ENCODE results near the gene RNF130. TPM values are rescaled to one million over a fixed set of nuclear protein-coding genes. Genes with fewer than 3 reads are reported as not detected.

RNF130 gene
- total RNA-seq, 1 donor from 2014 or later: 7.7 TPM

DNA sequence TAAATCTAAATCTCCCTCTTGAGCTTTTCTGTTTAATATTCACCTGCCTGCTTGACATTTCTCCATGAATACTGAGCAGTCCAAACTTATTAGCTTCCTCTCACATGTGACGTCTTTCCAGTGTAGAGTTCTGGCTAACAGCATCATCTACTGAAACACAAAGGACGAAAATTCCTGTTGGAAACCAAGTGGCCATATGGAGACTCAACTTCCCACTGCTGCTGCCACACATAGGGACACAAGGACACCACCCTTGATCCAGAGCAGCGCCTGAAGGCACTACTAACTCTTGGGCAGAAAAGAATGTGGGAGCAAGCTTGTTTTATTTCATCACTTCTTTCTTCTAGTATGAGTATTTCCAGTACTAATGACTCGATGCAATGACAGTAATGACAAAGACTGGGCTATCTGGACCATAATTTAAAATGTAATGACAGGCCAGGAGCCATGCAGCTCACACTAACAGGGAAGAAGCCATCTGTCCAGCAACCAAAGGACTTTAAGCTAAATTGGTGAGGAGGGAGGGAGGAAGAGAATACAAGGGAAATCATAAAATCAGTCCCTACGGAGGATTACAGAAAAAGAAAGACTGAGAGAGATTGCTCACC lies 19.2 kb downstream of the RNF130 start:
- DNase-seq (ENCODE audit: low spot score): no peak
- no peaks in the 10 kb centered on the region for H3K4me1 Mint-ChIP-seq (ENCODE audit: low read depth)
- intact Hi-C loops (cut with micrococcal nuclease): no loop called here
- no peaks in the 10 kb centered on the region for H3K9me3 Mint-ChIP-seq
- H3K36me3 Mint-ChIP-seq (ENCODE audit: low read depth): no peaks in the 10 kb centered on the region
- no peaks in the 10 kb centered on the region for H3K27me3 Mint-ChIP-seq (ENCODE audit: insufficient read depth)
- H3K4me3 Mint-ChIP-seq: no peak overlapping the region
- H3K27ac Mint-ChIP-seq: no peak overlapping the region

DNA sequence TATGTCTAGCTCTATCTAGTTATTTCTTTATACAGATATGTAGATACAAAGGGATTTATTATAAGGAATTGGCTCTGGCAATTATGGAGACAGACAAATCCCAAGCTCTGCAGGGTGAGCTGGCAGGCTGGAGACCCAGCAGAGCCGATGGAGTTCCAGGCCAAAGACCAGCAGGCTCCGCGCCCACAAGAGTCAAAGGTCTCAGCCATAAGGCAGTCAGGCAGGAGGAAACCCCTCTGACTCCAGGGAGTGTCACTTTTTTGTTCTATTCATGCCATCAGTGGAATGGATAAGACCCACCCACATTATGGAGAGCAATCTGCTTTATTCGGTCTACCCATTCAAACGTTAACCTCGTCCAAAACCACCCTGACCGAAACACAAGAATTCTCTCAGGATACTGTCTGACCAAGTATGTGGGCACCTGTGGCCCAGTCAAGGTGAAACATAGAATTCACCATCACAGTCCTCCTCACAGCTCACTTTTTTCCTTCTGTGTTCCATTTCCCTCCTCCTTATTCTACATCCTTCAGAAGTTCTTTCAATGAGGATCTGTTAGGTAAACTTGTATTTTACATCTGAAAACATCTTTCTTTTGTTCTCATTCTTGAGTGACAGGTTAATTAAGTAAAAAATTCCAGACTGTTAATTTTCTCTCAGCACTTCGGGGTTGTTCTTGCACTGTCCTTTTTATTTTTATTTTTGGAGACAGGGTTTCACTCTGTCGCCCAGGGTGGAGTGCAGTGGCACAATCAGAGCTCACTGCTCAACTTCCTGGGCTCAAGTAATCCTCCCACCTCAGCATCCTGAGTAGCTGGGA lies 21.2 kb downstream of the RNF130 start:
- intact Hi-C loops (cut with micrococcal nuclease): no loop called here
- H3K36me3 Mint-ChIP-seq (ENCODE audit: low read depth): no peaks in the 10 kb centered on the region
- no peaks in the 10 kb centered on the region for H3K27me3 Mint-ChIP-seq (ENCODE audit: insufficient read depth)
- DNase-seq (ENCODE audit: low spot score): no peak
- no peaks in the 10 kb centered on the region for H3K4me1 Mint-ChIP-seq (ENCODE audit: low read depth)
- H3K9me3 Mint-ChIP-seq: no peaks in the 10 kb centered on the region
- no peak overlapping the region for H3K27ac Mint-ChIP-seq
- H3K4me3 Mint-ChIP-seq: no peak overlapping the region

DNA sequence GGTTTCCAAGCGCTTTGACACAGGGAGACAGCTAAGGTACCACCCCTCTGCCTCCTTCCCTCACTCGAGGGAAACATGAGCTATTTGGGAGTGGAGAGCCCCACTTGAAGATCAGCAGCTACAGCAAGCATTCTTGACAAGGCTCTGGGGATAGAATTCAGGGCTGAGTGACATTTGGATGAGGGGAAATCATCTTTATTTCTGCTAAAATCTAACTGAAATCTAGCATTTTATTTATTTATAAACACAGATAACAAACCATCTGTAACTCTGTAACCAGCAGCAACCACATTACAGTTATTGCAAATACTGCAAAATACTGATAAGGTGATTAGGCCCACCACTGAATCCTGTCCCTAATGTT lies 22.4 kb downstream of the RNF130 start:
- H3K9me3 Mint-ChIP-seq: no peaks in the 10 kb centered on the region
- H3K4me3 Mint-ChIP-seq: no peak overlapping the region
- H3K4me1 Mint-ChIP-seq (ENCODE audit: low read depth): no peaks in the 10 kb centered on the region
- H3K27me3 Mint-ChIP-seq (ENCODE audit: insufficient read depth): no peaks in the 10 kb centered on the region
- intact Hi-C loops (cut with micrococcal nuclease): no loop called here
- no peak for DNase-seq (ENCODE audit: low spot score)
- no peak overlapping the region for H3K27ac Mint-ChIP-seq
- no peaks in the 10 kb centered on the region for H3K36me3 Mint-ChIP-seq (ENCODE audit: low read depth)

DNA sequence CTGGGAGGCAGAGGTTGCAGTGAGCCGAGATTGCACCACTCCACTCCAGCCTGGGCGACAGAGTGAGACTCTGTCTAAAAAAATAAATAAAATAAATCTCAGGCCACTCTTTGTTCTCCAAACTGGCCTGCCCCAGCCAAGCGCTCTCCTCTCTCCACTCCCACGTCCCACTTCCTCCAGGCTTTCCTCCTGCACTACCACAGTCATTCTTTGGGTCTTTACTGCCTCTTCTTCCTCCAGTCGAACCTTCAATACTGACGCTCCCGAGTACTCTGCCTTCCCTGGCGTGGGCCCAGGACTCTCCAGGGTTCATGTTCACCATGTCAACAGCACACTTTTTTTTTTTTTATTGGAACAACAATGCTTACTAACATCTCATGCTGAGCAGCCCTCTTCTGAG lies 23.9 kb downstream of the RNF130 start:
- intact Hi-C loops (cut with micrococcal nuclease): no loop called here
- no peaks in the 10 kb centered on the region for H3K4me1 Mint-ChIP-seq (ENCODE audit: low read depth)
- no peaks in the 10 kb centered on the region for H3K9me3 Mint-ChIP-seq
- no peak overlapping the region for H3K27ac Mint-ChIP-seq
- no peaks in the 10 kb centered on the region for H3K36me3 Mint-ChIP-seq (ENCODE audit: low read depth)
- no peaks in the 10 kb centered on the region for H3K27me3 Mint-ChIP-seq (ENCODE audit: insufficient read depth)
- DNase-seq (ENCODE audit: low spot score): no peak
- no peak overlapping the region for H3K4me3 Mint-ChIP-seq

DNA sequence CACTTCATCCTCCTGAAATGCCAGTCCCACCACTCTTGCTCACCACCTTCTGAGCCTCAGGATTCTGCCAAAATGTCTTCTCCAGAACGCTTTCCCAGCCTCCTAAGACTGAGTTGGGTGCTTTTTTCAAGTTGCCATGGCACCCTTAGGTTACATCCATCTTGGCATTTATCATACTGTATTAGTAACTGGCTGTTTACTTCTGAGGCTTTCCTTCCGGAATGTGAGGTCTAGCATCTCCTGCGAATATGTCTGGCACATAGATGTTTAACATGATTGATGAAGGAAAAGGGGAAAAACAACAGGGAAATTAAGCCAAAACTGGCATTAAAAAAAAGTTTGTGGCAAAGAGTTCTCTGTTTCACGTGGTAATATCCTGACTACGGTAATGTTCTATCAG lies 24.9 kb downstream of the RNF130 start:
- Mint-ChIP-seq H3K9me3 (no peaks in the 10 kb centered on the region), H3K4me3 (no peak overlapping the region), H3K4me1 (ENCODE audit: low read depth) (no peaks in the 10 kb centered on the region), H3K27ac (no peak overlapping the region), H3K36me3 (ENCODE audit: low read depth) (no peaks in the 10 kb centered on the region), H3K27me3 (ENCODE audit: insufficient read depth) (no peaks in the 10 kb centered on the region)
- intact Hi-C loops (cut with micrococcal nuclease): no loop called here
- no peak for DNase-seq (ENCODE audit: low spot score)

DNA sequence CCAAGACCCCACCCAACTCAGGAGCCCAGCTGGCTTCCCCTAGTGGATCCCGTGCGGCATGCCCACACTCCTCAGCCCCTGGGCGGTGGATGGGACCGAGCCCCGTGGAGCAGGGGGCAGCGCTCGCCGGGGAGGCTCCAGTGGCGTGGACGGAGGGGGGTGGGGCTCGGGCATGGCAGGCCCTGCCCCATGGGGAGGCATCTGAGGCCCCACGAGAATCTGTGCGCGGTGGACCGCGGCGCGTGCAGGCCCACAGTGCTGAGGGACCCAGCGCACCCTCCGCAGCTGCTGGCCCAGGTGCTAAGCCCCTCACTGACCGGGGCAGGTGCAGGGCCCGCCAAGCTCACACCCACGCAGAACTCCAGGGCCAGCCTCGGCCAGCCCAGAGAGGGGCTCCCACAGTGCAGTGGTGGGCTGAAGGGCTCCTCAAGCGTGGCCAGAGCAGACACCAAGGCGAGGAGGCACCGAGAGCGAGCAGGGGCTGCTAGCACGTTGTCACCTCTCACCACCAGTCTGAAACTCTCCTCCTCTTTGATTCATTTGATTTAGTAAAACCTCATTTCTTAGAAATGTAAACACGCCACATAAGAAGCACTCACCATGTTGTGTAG lies 25.6 kb downstream of the RNF130 start:
- Mint-ChIP-seq H3K9me3 (no peaks in the 10 kb centered on the region), H3K4me3 (no peak overlapping the region), H3K27ac (no peak overlapping the region), H3K36me3 (ENCODE audit: low read depth) (no peaks in the 10 kb centered on the region), H3K4me1 (ENCODE audit: low read depth) (no peaks in the 10 kb centered on the region), H3K27me3 (ENCODE audit: insufficient read depth) (no peaks in the 10 kb centered on the region)
- DNase-seq (ENCODE audit: low spot score): no peak
- intact Hi-C loops (cut with micrococcal nuclease): no loop called here

DNA sequence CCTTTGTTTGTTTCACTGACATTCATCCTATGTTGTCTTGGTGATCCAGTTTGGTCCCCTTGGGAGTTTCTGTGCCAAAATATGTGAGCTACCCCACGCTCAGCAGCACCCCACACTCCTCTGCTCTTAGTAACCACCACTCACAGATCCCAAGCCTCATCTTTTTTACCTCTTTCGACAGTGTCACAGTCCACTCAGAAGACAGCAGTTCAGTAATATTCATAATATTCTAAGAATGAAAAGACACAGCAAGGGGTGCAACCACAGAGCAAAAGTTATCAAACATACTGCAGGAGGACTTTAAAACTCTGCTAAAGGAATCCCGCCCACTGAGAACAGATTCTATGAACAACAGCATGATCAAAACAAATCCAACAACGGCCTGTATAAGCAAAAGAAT lies 28.2 kb downstream of the RNF130 start:
- no peaks in the 10 kb centered on the region for H3K4me1 Mint-ChIP-seq (ENCODE audit: low read depth)
- no peak overlapping the region for H3K4me3 Mint-ChIP-seq
- H3K9me3 Mint-ChIP-seq: no peaks in the 10 kb centered on the region
- H3K27me3 Mint-ChIP-seq (ENCODE audit: insufficient read depth): no peaks in the 10 kb centered on the region
- H3K36me3 Mint-ChIP-seq (ENCODE audit: low read depth): no peaks in the 10 kb centered on the region
- H3K27ac Mint-ChIP-seq: no peak overlapping the region
- intact Hi-C loops (cut with micrococcal nuclease): no loop called here
- DNase-seq (ENCODE audit: low spot score): no peak

DNA sequence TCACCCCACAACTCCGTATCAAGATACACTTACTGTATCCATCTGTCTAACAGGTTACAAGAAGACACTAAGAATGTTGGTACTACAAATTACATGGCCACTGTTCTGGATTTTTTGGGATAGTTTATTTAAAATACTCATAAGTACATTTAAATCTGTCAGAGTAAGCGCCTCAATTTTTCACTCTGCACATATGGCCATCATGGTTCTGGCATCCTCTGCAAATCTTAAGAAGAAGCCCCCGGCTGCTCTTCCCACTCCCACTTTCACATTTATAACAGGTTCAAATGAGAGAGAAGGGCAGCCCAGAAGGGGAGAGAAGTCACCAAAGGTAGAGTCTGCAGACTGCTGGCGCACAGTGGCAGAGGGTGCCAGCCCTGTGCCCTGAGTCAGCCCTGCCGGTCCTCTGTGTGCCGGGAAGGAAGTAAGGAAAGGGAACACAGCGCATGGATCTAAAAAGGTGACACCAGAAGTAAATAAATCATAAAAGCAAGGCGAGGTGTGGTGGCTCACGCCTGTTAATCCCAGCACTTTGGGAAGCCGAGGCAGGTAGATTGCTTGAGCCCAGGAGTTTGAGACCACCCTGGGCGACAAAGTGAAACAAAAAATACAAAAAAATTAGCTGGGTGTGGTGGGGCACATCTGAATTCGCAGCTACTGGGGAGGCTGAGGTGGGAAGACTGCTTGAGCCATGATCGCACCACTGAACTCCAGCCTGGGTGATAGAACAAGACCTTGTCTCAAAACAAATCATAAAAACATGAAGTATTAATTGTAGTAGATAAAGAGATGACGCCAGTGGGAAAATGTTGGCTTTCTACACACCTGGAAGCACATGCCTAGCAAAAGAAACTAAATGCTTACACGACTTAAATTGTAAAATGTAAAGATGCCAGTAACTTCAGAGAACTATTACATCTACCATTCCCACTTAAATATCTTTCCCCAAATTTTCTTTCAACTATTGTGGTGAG lies 30.0 kb downstream of the RNF130 start:
- H3K4me1 Mint-ChIP-seq (ENCODE audit: low read depth): no peaks in the 10 kb centered on the region
- DNase-seq (ENCODE audit: low spot score): no peak
- intact Hi-C loops (cut with micrococcal nuclease): no loop called here
- H3K36me3 Mint-ChIP-seq (ENCODE audit: low read depth): no peaks in the 10 kb centered on the region
- H3K4me3 Mint-ChIP-seq: no peak overlapping the region
- H3K9me3 Mint-ChIP-seq: peaks cover 6% of the 10 kb centered on the region
- no peaks in the 10 kb centered on the region for H3K27me3 Mint-ChIP-seq (ENCODE audit: insufficient read depth)
- H3K27ac Mint-ChIP-seq: no peak overlapping the region

DNA sequence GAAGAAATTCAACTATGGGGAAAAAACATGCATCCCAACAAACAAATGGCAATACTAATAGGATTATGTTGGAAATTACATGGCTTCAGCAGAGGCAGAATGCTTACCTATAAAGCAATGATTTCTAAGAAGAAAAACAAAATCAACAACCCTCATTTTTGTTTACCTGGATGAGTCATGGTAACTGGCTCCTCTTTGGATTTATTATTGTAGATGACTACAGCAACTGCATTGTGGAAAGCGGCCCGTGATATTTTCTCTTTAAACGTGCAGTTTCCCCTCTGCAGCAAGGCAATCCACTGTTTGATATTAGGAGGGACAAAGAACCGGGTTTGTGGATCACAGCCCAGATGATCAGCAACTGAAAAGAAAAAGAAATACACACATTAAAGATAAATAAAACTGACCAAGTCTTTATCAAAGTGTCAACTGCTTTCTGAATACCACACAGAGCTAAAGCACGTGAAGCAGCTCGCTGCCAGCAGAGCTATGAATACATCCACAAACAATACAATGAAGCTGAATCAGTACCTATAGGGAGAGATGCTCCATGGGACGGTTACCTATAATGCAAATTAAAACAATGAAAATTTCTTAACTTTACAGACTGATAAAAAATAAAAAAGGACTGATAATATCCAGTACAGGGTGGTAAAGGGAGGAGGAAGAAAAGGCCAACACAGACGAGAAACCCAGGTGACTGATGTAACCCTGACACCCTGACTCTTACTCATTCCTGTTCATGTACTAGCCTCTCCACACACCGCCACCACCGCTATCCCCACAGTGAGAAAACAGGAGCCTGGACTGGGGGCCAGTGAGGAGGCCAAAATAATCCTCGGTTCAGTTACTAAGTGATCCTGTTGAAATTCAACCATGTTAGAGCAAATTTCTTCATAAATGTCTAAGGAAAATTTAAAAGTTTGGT lies 31.0 kb downstream of the RNF130 start:
- H3K9me3 Mint-ChIP-seq: peaks cover 17% of the 10 kb centered on the region
- H3K27ac Mint-ChIP-seq: no peak overlapping the region
- H3K4me3 Mint-ChIP-seq: no peak overlapping the region
- no peaks in the 10 kb centered on the region for H3K4me1 Mint-ChIP-seq (ENCODE audit: low read depth)
- intact Hi-C loops (cut with micrococcal nuclease): no loop called here
- DNase-seq (ENCODE audit: low spot score): no peak
- H3K27me3 Mint-ChIP-seq (ENCODE audit: insufficient read depth): no peaks in the 10 kb centered on the region
- H3K36me3 Mint-ChIP-seq (ENCODE audit: low read depth): peaks cover 2% of the 10 kb centered on the region

DNA sequence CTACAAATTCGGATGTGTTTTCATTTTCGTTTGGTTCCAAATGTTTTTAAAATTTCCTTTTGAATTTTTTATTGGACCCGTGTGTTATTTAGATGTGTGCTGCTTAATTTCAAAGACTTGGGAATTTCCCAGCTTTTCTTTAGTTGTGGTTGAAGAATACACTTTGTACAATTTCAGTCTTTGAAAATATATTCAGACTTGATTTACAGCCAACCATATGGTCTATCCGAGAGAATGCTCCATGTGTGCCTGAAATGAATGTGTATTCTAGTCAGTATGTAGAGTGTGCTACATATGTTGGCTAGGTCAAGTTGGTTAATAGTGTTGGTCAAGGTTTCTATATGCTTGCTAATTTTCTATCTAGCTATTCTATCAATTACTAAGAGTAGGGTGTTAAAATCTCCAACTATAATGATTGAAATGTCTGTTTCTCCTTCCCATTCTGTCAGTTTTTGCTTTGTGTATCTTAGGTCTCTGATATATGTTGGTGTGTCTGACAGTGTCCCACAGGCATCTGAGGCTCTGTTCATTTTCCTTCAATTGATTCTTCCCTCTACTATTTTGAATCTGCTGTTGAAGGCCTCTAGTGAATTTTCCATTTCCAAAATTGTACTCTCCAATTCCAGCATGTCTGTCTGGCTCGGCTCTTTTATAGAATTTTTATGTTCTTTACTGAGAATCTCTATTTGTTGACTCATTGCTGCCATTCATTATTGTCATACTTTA lies 36.2 kb downstream of the RNF130 start:
- Mint-ChIP-seq H3K27ac (no peak overlapping the region), H3K27me3 (ENCODE audit: insufficient read depth) (no peaks in the 10 kb centered on the region), H3K36me3 (ENCODE audit: low read depth) (peaks cover 2% of the 10 kb centered on the region), H3K4me3 (no peak overlapping the region), H3K9me3 (peaks cover 28% of the 10 kb centered on the region), H3K4me1 (ENCODE audit: low read depth) (no peaks in the 10 kb centered on the region)
- no peak for DNase-seq (ENCODE audit: low spot score)
- intact Hi-C loops (cut with micrococcal nuclease): no loop called here

DNA sequence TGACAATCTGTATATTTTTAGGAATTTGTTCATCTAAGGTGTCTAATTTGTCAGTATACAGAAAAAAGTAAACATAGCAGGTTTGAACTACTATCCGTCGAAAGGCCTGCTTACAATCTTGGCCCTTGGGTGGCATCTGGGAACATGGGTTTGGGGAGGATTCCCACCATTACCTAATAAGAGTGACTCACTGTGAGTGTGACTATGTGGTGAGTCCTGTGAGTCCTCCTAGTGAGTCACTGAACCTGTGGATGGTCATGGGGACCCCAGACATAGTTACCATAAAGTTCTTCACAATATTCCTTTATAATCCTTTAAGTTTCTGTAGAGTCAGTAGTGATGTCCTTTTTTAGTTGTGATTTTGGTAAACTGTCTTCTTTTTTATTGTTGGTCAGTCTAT lies 37.0 kb downstream of the RNF130 start:
- Mint-ChIP-seq H3K27ac (no peak overlapping the region), H3K36me3 (ENCODE audit: low read depth) (peaks cover 2% of the 10 kb centered on the region), H3K27me3 (ENCODE audit: insufficient read depth) (no peaks in the 10 kb centered on the region), H3K9me3 (peaks cover 28% of the 10 kb centered on the region), H3K4me3 (no peak overlapping the region), H3K4me1 (ENCODE audit: low read depth) (no peaks in the 10 kb centered on the region)
- no peak for DNase-seq (ENCODE audit: low spot score)
- intact Hi-C loops (cut with micrococcal nuclease): no loop called here
